Mesothelial cell of epicardium (in vitro differentiated cells): ENCODE measurements around the gene DIP2B. TPM values are rescaled to one million over a fixed set of nuclear protein-coding genes. Genes with fewer than 3 reads are reported as not detected.
A peak's percentile ranks its signal among the peaks of the same experiment; 100 is the strongest.

ENCODE experiments used
- DNase-seq, 2 experiments: peaks; one replicate each; pipeline ENCODE4 v3.0.0; 2021; ENCODE audit warnings: low spot score in 2 of 2; ENCODE audit not compliant: unreplicated experiment in 2 of 2
- H3K27ac Mint-ChIP-seq: 2 replicates; pipeline ENCODE4 v1.8.0; 2021; ENCODE audit warnings: mixed read lengths
- H3K27me3 Mint-ChIP-seq: 2 replicates; pipeline ENCODE4 v1.8.0; 2021; ENCODE audit warnings: low read depth, mixed read lengths
- H3K36me3 Mint-ChIP-seq: 2 replicates; pipeline ENCODE4 v1.8.0; 2021; ENCODE audit warnings: mixed read lengths
- H3K4me1 Mint-ChIP-seq: 2 replicates; pipeline ENCODE4 v1.8.0; 2021; ENCODE audit warnings: mixed read lengths
- H3K4me3 Mint-ChIP-seq: 2 replicates; pipeline ENCODE4 v1.8.0; 2021; ENCODE audit warnings: mild to moderate bottlenecking, moderate library complexity, mixed read lengths
- H3K9me3 Mint-ChIP-seq: 2 replicates; pipeline ENCODE4 v1.8.0; 2021; ENCODE audit warnings: mixed read lengths
- total RNA-seq: library from RNA; stranded (reverse); gene quantifications from 3 replicates; pipeline ENCODE4 v1.2.1, GENCODE V29; 2021
- TF ChIP-seq, protein P1 (sequence below): fragments of 200-600 bp; sonication (generic); IDR thresholded peaks from one replicate; pipeline ENCODE4 v1.5.0; 2021; ENCODE audit warnings: antibody characterized with exemption; ENCODE audit not compliant: unreplicated experiment

The DIP2B gene
- total RNA-seq, 1 donor from 2014 or later = 32.0 TPM

DNA sequence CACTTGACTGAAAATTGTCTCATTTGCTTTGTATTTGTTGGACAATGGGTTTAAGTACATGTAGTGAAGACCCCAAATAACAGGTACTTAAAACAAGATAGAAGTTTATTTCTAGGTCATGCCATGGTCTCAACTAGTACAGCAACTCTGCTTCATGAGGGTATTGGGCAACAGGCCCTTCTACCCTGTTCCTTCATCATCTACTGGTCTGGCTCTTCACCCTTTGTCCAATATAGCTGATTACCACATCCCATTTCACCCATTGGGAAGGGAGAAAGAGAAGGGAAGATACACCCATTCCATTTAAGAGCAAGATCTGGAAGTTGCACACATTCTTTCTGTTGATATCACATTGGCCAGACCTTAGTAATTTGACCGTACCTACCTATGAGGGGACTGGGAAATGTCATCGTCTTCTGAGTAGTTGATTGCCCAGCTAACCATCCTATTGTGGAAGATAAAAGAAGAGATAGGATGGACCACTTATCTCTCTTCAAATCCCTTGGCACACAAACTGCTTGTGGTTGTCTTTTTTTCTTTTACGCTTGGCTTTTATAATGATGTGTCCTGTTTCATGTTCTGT is 104.6 kb downstream of the DIP2B start:
- Mint-ChIP-seq H3K27ac (no peak overlapping the region), H3K4me1 (peaks cover 9% of the 10 kb centered on the region), H3K4me3 (no peak overlapping the region), H3K27me3 (no peaks in the 10 kb centered on the region), H3K9me3 (no peaks in the 10 kb centered on the region), H3K36me3 (peaks cover 4% of the 10 kb centered on the region)
- TF ChIP-seq, protein P1, sequence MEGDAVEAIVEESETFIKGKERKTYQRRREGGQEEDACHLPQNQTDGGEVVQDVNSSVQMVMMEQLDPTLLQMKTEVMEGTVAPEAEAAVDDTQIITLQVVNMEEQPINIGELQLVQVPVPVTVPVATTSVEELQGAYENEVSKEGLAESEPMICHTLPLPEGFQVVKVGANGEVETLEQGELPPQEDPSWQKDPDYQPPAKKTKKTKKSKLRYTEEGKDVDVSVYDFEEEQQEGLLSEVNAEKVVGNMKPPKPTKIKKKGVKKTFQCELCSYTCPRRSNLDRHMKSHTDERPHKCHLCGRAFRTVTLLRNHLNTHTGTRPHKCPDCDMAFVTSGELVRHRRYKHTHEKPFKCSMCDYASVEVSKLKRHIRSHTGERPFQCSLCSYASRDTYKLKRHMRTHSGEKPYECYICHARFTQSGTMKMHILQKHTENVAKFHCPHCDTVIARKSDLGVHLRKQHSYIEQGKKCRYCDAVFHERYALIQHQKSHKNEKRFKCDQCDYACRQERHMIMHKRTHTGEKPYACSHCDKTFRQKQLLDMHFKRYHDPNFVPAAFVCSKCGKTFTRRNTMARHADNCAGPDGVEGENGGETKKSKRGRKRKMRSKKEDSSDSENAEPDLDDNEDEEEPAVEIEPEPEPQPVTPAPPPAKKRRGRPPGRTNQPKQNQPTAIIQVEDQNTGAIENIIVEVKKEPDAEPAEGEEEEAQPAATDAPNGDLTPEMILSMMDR = no peak
- DNase-seq = no peak

DNA sequence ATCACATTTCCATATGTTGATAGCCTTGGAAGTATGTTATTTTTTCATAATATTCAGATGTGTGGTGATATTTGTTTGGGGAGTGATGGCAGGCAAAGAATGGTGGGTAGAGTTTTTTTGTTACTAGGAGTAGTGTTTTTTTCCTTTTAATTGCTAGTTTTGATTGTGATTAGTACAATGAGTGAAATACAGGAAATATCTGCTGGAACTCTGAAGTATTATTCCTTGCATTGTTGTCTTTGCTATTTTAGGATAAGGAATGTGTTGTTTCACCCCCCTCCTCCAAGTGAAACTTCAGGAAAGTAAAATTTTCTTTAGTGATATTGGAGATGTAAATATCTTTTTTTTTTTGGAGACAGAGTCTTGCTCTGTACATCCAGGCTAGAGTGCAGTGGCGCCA is 105.4 kb downstream of the DIP2B start:
- peaks cover 4% of the 10 kb centered on the region for H3K36me3 Mint-ChIP-seq
- no peak for DNase-seq
- no peak overlapping the region for H3K4me3 Mint-ChIP-seq
- no peak overlapping the region for H3K27ac Mint-ChIP-seq
- H3K27me3 Mint-ChIP-seq = no peaks in the 10 kb centered on the region
- TF ChIP-seq, protein P1 = no peak
- no peaks in the 10 kb centered on the region for H3K9me3 Mint-ChIP-seq
- peaks cover 9% of the 10 kb centered on the region for H3K4me1 Mint-ChIP-seq

DNA sequence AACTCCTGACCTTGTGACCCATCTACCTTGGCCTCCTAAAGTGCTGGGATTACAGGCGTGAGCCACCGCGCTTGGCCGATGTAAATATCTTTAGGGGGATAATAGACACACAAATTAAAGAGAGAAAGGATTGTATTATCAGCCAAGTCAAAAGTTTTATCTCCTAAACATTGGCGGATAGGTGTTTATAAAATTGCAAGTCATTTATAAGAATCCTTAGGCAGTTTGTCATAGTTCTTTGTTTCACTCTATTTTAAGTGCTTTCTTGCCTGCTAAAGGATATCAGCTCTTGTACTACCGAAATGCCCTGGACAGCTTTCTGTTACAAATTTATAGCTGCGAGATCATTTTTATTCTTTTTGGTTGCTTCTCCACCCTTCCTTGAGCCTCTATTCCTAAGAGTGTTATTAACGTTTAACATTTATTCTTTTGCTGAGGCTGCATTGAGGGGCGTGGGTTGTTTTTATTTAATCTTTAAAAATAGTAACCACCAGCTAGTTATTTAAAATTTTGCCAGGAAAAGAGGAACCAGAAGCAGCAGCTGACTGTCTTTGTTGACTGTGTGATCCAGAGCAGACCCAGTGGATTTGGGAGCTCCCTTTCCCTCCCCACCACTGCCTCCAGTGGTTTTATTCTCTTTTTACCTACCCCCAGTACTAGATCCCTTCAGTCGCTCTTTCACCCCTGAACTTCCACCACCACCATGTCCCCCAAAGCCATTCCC is 106.4 kb downstream of the DIP2B start:
- peaks cover 15% of the 10 kb centered on the region for H3K4me1 Mint-ChIP-seq
- no peaks in the 10 kb centered on the region for H3K27me3 Mint-ChIP-seq
- H3K27ac Mint-ChIP-seq = peak overlapping the region; percentile 10
- no peak for DNase-seq
- peaks cover 2% of the 10 kb centered on the region for H3K36me3 Mint-ChIP-seq
- H3K9me3 Mint-ChIP-seq = no peaks in the 10 kb centered on the region
- TF ChIP-seq, protein P1 = no peak
- no peak overlapping the region for H3K4me3 Mint-ChIP-seq

DNA sequence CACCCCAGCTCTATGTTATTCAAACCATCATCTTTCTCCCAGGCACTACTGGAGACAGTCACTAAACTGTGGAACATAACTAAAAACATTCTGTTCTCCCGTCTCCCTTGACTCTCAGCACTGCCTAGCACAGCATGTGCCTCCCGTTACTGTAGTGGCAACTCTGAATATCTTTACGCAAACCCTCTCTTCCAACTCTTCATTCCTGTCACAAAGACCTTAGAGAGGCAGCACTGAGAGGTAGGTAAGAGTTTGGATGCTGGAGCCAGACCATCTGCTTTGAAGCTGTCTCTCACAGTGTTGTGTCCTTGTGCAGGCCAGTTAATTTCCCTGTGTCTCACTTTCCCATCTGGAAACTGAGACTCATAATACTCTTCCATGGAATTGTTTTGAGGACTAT is 108.1 kb downstream of the DIP2B start:
- Mint-ChIP-seq H3K27me3 (no peaks in the 10 kb centered on the region), H3K9me3 (no peaks in the 10 kb centered on the region), H3K4me1 (peaks cover 21% of the 10 kb centered on the region), H3K36me3 (no peaks in the 10 kb centered on the region), H3K4me3 (no peak overlapping the region), H3K27ac (no peak overlapping the region)
- TF ChIP-seq, protein P1 = no peak
- DNase-seq = no peak

DNA sequence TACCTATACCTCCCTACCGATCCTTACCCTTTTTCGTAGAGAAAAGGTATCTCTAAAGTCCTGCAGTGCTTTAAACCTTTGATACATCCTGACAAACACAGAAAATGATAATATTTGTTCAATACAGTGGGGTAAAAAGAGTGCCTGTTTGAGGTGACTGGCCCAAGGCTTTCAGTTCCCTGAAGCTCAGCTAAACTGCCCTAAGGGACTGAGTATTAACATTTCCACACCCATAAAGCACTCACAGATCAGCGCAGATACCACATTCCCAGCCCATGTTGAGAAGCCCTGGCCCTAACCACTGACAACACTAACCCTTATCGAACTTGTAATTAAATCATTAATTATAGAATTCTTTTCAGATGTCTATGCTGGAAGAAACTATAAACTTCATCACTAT is 108.7 kb downstream of the DIP2B start:
- Mint-ChIP-seq H3K4me3 (no peak overlapping the region), H3K27me3 (no peaks in the 10 kb centered on the region), H3K36me3 (no peaks in the 10 kb centered on the region), H3K9me3 (no peaks in the 10 kb centered on the region), H3K4me1 (peaks cover 21% of the 10 kb centered on the region), H3K27ac (no peak overlapping the region)
- TF ChIP-seq, protein P1 = no peak
- no peak for DNase-seq
